Osteocyte (in vitro differentiated cells): ENCODE results near the gene EVC. TPM values are rescaled to one million over a fixed set of nuclear protein-coding genes. Genes with fewer than 3 reads are reported as not detected.

Source experiments
- DNase-seq: peaks from one replicate; pipeline ENCODE4 v3.0.0; 2021; ENCODE audit warnings: mixed read lengths; ENCODE audit not compliant: unreplicated experiment; ENCODE audit errors: extremely low spot score
- H3K27ac Mint-ChIP-seq: one replicate; pipeline ENCODE4 v1.8.0; 2021; ENCODE audit warnings: mild to moderate bottlenecking, mixed read lengths; ENCODE audit not compliant: unreplicated experiment
- H3K27me3 Mint-ChIP-seq: one replicate; pipeline ENCODE4 v1.8.0; 2021; ENCODE audit warnings: mixed read lengths; ENCODE audit not compliant: unreplicated experiment
- H3K36me3 Mint-ChIP-seq: one replicate; pipeline ENCODE4 v1.8.0; 2021; ENCODE audit warnings: mixed read lengths; ENCODE audit not compliant: unreplicated experiment
- H3K4me1 Mint-ChIP-seq: one replicate; pipeline ENCODE4 v1.8.0; 2021; ENCODE audit warnings: mixed read lengths; ENCODE audit not compliant: unreplicated experiment
- H3K4me3 Mint-ChIP-seq: one replicate; pipeline ENCODE4 v1.8.0; 2021; ENCODE audit warnings: mild to moderate bottlenecking, moderate library complexity, mixed read lengths; ENCODE audit not compliant: unreplicated experiment
- H3K9me3 Mint-ChIP-seq: one replicate; pipeline ENCODE4 v1.8.0; 2021; ENCODE audit warnings: mixed read lengths; ENCODE audit not compliant: unreplicated experiment
- CTCF ChIP-seq: fragments of 200-600 bp; sonication (generic); IDR thresholded peaks from 2 replicates; pipeline ENCODE4 v1.5.0; 2021; ENCODE audit warnings: antibody characterized with exemption, mild to moderate bottlenecking, moderate library complexity
- total RNA-seq: library from RNA; stranded (reverse); gene quantifications from 2 replicates; pipeline ENCODE4 v1.2.1, GENCODE V29; 2021

EVC gene
- total RNA-seq, 1 donor from 2014 or later, result 41.6 TPM

DNA sequence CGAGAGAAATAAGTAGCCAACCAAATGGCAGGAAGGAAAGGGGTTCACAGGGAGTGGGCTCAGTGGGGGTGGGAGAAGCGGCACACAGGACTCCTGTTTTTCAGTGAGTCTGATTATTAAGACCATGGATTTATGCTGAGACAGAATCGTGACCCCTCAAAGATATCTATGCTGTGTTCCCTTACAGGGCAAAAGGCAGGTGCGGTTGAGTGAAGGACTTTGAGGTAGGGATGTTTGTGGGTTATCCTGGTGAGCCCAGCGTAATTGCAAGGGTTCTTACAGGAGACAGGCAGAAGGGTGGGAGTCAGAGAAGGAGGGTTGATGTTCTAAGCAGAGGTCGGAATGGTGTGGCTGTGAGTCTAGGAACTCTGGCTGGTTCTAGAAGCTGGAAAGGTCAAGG lies 73.0 kb downstream of the EVC start:
- no peaks in the 10 kb centered on the region for H3K27me3 Mint-ChIP-seq
- peaks cover 3% of the 10 kb centered on the region for H3K4me1 Mint-ChIP-seq
- no peak for TF ChIP-seq CTCF
- H3K4me3 Mint-ChIP-seq, result no peak overlapping the region
- no peaks in the 10 kb centered on the region for H3K9me3 Mint-ChIP-seq
- H3K36me3 Mint-ChIP-seq, result peaks cover 42% of the 10 kb centered on the region
- H3K27ac Mint-ChIP-seq, result no peak overlapping the region
- peak; percentile 51 for DNase-seq

- Mint-ChIP-seq H3K4me1 (peaks cover 3% of the 10 kb centered on the region), H3K9me3 (no peaks in the 10 kb centered on the region), H3K27me3 (no peaks in the 10 kb centered on the region), H3K27ac (no peak overlapping the region), H3K36me3 (peaks cover 42% of the 10 kb centered on the region), H3K4me3 (no peak overlapping the region)
- peak; percentile 49 for DNase-seq
- TF ChIP-seq CTCF, result no peak
These were observed 74.1 kb downstream of the EVC start for GRCh38 chr4:5784960-5785611.

DNA sequence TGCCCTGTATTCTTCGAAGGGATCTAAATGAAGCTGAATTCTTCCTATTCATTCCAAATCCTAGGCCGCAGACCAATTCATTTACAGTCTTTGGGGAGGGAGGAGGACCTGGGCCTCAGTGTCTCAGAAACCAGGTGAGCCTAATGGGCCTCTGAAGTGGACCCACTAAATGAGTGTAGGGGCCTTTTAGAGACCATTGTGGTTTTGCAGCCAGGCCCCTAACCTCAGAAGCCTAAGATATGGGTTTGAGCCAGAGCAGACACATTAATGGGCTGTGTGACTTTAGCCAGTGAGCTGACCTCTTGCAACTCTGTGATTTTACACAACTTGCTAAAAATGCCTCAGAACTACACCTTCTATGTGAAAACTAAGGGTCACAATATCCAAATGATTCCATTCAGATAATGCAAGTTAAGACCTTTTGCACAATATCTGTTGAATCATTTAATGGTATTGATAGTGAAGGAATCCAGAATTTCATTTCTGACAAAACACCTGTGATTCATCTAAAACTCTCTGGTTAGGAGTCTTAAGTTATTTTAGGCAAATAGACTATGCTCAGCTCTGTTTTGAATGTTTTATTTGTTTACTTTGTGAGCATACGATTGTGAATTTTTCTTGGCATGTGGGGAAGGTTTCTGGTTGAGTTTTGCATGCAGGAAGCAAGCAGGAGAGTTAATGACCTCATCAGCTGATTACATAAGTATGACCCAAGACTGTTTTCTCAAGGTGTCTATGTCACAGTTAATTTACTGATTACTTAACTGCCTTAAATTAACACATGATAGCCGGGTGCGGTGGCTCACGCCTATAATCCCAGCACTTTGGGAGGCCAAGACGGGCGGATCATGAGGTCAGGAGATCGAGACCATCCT lies 75.0 kb downstream of the EVC start:
- H3K4me3 Mint-ChIP-seq, result no peak overlapping the region
- peak; percentile 21 for DNase-seq
- peaks cover 3% of the 10 kb centered on the region for H3K4me1 Mint-ChIP-seq
- TF ChIP-seq CTCF, result no peak
- H3K27ac Mint-ChIP-seq, result no peak overlapping the region
- H3K9me3 Mint-ChIP-seq, result no peaks in the 10 kb centered on the region
- peaks cover 40% of the 10 kb centered on the region for H3K36me3 Mint-ChIP-seq
- H3K27me3 Mint-ChIP-seq, result no peaks in the 10 kb centered on the region

- no peak overlapping the region for H3K27ac Mint-ChIP-seq
- no peaks in the 10 kb centered on the region for H3K9me3 Mint-ChIP-seq
- no peaks in the 10 kb centered on the region for H3K27me3 Mint-ChIP-seq
- H3K4me1 Mint-ChIP-seq, result peaks cover 3% of the 10 kb centered on the region
- peaks cover 41% of the 10 kb centered on the region for H3K36me3 Mint-ChIP-seq
- peak; percentile 48 for DNase-seq
- TF ChIP-seq CTCF, result no peak
- no peak overlapping the region for H3K4me3 Mint-ChIP-seq
These were observed 76.3 kb downstream of the EVC start for GRCh38 chr4:5787311-5787710.

GRCh38 chr4:5788144-5788543 lies 77.1 kb downstream of the EVC start:
- H3K36me3 Mint-ChIP-seq, result peaks cover 41% of the 10 kb centered on the region
- DNase-seq, result peak; percentile 27
- no peak for TF ChIP-seq CTCF
- no peaks in the 10 kb centered on the region for H3K9me3 Mint-ChIP-seq
- H3K27me3 Mint-ChIP-seq, result no peaks in the 10 kb centered on the region
- H3K4me1 Mint-ChIP-seq, result peaks cover 3% of the 10 kb centered on the region
- H3K27ac Mint-ChIP-seq, result no peak overlapping the region
- H3K4me3 Mint-ChIP-seq, result no peak overlapping the region
